OCI-M1 (cell line): ENCODE measurements around the gene SMCO4.
A peak's percentile ranks its signal among the peaks of the same experiment; 100 is the strongest.

ENCODE experiments used
- DNase-seq: peaks from one replicate; lab custom pipeline; 2025; lab: John Stamatoyannopoulos, UW

Gene SMCO4

DNA sequence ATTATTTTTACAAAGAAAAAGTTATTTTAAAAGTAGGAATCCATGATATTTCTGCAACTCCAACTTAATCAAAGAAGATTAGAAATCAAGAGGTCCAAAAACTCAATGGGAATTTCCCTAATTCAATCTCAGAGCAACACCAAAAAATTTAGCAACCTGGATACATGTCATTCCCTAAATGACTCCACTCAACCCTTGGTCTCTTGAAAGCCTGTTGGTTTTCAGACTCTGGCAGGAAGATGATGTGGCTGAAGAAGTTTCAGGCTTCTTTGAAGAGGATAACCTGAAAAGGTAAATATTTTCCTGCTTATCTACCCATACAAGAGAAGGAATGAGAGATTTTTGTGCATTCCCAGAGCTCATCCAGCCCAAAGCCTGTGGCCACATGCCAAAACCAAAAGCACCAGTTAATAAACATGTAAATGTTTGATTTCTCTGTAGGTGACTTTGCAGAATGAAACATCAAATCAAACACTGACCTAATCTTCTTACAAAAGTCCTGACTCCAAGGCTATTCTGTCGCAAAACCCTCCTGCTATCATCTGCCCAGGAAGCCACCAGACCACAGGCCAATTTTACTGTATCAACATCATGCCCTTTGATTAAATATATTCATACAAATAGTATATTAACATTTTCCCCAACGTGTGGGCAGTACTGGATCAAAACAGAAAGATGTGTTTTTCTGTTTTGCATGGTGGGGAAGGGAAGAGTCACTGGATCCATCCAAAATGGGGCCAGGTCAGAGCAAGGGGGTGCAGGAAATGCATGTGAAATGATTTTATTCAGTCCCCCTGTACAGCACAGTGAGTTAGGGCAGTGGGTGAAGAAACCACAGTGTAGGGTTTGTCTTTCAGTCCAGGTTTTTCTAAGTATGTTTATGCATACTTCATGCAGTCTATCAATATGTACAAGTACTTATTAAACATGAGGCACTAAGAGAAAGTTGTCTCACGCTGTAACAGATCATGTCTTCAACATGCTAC is 38.8 kb downstream of the SMCO4 start:
- no peak for DNase-seq

GRCh38 chr11:93501856-93502255 is 41.3 kb downstream of the SMCO4 start:
- no peak for DNase-seq

DNA sequence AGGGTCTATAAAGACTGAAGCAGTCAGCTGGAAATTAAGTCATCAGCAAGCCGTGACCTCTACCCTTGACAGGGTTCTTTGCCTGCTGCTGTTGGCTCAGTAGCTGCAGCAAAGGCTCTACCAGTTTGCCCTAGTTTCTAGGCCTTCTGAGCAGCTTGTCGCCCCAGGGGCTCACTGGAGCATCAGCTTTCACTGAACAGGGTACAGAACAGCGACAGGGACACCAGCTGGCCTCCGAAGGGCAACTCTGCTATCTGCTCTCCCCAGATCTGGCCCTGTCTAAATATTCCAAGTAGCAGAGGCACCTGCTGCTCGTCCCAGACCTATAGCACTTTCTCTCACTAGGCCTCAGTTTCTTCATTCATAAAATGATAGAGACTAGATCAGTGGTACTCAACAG is 42.4 kb downstream of the SMCO4 start:
- no peak for DNase-seq

- no peak for DNase-seq
Observed at GRCh38 chr11:93498641-93499040, 44.5 kb downstream of the SMCO4 start.

DNA sequence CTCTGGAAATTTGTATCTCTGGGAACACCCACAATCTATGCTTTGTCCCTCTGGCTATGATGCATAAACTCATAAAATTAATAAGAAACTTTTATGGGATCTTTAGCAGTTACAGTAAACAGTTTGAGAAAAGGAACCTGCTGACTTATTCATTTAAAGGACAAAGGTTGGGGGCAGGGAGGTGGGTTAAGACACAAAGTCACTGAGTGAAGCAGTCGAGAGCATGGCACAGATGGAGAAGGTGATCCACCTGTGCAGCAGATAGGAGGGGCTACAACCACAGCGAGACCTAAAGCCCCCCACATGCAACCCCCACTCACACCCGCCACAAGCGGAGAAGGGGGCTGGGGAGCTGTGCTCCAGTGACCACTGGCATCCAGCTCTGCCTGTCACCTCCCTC is 45.0 kb downstream of the SMCO4 start:
- no peak for DNase-seq

DNA sequence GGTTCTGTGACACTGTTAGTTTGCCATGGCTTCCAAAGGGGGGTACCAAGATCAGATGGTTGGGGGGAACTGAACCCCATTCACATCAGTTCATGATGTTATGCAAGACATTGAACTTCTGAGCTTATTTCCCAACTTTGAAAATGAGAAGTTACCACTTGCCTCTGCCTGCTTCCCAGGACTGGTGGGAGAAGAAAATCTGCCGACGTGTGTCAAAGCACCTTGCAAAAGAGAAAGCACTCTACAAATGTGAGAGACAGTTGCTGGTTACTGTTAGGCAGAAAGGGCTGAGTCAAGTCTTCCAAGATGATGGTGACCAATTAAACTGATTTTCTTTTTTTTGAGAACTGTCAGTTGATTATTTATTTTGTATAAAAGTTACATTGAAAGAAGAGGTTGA is 45.6 kb downstream of the SMCO4 start:
- DNase-seq: no peak

DNA sequence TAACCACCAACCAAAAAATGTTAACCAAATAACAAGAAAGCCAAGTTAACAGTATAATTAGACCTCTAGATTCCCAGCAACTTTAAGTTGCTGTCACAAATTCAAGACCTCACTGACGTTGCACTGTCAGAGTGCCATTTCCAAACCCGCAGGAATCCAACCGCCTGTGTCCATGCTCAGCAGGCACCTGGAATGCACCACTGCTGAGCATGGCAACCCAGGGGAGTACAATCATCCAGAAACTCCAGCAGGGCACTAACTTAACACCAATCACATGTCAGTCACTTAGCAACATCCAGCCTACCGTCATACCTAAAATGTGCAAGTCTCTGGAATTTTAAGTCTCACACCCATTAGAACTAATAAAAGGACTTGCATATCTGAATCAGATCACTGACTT is 48.8 kb downstream of the SMCO4 start:
- DNase-seq: no peak

- DNase-seq: no peak
Observed at GRCh38 chr11:93493252-93493897, 49.8 kb downstream of the SMCO4 start.

DNA sequence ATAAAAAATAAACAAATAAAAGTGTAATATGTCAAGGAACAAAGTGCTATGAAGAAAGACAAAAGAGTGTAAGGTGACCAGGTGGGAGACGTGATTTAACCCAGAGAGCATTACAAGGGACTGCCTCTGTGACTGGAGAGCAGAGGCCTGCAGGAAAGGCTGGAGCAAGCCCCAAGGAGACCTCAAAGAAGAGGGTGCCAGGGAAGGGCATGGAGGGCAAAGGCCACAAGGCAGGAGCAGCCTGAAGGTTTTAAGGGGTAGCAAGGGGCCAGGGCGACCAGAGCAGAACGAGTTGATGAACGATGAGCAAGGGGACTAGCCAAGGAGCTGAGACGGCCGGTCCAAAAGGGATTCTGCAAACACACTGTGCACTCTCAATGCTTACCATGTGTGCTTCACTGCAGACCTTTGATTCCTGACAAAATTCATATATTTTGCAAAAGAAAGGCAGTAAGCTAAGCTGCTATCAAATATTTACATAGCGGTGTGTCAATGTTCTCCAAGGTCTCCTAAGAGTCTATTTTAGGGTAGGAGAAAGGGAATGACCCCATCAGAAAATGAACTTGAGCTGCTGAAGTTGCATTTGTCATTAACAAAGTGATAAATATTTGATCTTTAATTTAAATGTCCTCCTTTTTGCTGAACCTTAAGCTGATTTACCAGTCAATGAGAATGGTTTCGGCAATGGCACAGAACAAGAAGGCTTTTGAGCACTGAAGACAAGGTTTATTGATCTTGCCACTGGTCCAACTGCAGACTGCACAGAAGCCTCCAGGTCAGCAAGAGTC is 50.5 kb downstream of the SMCO4 start:
- DNase-seq: no peak

GRCh38 chr11:93491973-93492372 is 51.2 kb downstream of the SMCO4 start:
- no peak for DNase-seq

DNA sequence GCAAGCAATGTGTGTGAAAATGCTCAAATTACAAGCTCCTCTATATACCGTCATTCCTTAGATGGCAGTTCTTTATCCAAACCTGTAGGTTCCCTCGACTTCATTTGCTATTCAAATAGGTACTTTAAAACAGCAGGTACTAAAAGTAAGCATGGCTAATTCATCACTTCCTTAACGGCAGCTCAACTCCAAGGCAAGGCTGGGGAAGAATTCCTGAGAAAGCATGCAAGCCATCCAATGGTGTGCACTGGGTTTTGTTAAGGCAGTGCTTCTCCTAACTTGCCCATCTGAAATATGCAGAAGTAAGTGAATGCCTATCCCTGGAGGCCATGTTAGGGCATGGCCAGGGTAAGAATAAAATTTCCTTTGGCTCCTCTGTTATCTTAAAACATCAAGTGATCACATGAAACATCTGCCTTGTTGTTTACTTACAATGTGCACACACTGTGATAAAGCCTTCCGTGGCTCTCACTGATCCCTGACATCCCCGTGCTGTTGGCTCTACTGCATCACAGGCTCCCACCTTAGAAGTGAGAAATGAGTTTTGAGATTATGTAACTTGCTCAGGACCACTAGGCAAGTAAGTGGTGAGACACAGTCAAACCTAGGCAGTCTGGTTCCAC is 52.1 kb downstream of the SMCO4 start:
- DNase-seq: peak; percentile 30

DNA sequence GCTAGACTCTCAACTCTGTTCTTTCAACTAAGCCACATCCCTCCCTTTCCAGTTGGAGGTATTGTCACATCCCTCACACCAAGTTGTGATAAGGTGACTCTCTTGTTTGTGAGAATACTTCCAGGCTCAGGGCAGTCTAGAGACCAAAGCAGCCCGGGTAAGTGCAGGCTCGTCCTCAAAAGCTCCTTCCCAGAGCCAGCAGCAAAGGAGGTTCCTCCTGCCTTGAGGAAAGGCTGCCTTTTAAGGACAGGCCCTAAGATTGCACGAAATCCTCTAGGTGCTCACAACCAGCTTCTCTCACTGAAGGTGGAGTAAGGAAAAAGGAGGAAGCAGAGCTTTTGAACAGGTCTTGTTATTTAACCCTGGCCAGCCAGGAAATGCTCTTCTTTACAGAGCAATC is 53.4 kb downstream of the SMCO4 start:
- DNase-seq: no peak

DNA sequence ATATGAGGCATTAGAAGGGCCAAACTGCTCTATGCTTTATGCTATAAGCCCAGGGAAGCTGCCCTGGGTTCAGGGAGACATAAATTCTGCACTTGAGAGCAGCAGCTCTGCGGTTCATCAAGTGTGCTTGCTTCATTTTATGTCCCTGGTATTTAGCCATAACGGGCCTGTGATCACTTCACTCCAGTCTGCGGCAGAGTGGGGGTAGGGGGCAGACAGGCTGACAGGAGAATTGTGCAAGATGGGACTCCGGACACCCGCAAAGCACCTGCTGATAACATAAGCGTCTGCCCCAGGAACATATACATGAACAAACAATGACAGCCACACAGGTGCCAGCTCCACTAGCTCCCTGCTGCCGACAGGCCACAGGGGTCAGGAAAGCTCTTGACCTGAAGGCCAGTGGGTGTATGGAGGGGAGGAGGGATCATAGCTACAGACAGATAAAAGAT is 56.1 kb downstream of the SMCO4 start:
- peak; percentile 6 for DNase-seq

DNA sequence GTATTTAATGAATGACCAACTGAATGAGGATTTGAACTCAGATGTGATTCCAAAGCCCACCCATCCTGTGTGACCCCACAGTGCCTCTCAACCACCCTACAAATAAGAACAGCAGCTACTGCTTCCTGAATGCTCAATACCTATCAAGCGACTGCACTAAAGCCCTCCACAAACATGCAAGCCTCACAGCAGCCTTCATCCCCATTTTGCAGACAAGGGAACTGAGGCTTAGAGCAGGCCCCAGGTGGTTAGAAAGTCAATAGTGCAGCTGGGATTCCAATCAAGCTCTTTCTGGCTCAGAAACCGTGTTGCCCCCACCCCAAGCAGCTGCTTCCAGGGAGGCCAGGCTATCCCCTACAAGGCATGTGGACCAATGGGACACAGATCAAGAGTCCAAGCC is 57.2 kb downstream of the SMCO4 start:
- no peak for DNase-seq

GRCh38 chr11:93484716-93485115 is 58.5 kb downstream of the SMCO4 start:
- no peak for DNase-seq

- no peak for DNase-seq
Observed at GRCh38 chr11:93482556-93482955, 60.6 kb downstream of the SMCO4 start.

- DNase-seq: no peak
Observed at GRCh38 chr11:93481696-93482095, 61.5 kb downstream of the SMCO4 start.

GRCh38 chr11:93481279-93481678 is 61.9 kb downstream of the SMCO4 start:
- no peak for DNase-seq

GRCh38 chr11:93480756-93481155 is 62.4 kb downstream of the SMCO4 start:
- no peak for DNase-seq

GRCh38 chr11:93480256-93480655 is 62.9 kb downstream of the SMCO4 start:
- no peak for DNase-seq

DNA sequence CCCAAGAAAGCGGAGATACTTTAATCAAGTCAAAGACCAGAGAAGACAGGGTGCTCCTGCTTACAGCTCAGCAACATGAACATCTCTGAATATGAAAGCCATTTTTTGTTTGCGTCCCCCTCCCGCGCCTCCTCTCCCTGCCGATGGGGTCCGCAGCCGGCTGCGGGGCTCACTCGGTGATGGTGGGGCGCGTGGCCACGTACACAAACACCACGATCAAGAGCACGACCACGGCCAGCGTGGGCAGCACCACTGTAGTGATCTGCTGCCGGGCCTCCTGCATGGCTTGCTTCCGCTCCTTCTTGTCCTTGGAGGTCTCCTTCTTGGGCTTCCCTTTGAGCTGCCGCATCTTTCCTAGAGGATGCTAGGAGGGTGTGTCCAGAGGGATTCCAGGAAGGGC is 64.3 kb downstream of the SMCO4 start:
- no peak for DNase-seq

DNA sequence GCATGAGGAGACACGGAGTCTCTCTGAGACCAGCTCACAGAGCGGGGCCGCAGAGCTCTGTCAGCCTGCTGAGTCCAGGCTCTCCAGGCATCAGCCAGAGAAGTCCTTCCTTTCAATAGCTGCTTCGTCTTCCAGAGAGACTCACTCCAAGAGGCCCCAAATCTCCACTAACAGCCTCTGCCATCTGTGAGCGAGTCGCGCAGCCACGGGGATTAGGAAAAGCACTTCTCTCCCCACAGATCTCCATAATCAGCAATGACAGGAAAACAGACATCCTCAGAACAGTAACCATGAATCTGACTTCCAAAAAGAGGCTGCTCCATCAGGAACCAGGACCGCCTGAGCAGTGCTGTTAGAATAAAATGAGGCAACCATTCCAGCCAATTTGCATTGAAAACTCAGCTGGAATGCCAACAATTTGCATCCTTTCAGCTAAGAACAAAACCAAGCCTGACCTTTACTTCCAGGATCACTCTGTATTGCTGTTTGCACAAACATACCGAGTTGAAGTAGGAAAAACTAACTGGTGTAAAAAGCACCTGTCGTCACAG is 65.4 kb downstream of the SMCO4 start:
- DNase-seq: no peak
